Left forelimb (tissue), 1 donor: ENCODE data around the gene IL1B.
"Not testable (repeated sequence)": the region's sequence is repeated elsewhere in the genome, so short reads cannot be mapped to it uniquely, and the experiment has no call there.

ENCODE experiments used
- DNase-seq: peaks from one replicate; pipeline ENCODE4 v3.0.0-alpha.2; 2018; ENCODE audit warnings: low spot score

The IL1B gene

GRCh38 chr2:112850588-112850987 is 14.0 kb upstream of the IL1B start:
- DNase-seq, result no peak

DNA sequence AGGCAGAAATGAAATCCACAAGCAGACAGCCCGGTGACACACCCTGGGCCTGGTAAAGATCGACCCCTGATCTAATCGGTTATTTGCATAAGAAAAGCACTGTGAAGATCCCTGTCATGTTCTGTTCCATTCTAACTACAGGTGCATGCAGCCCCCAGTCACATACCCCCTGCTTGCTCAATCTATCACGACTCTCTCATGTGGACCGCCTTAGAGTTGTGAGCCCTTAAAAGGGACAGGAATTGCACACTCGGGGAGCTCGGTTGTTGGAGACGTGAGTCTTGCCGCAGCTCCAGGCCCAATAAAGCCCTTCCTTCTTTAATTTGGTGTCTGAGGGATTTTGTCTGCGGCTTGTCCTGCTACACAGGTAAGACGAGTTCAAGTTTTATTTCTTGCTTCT is 13.4 kb upstream of the IL1B start:
- DNase-seq, result no peak

- DNase-seq, result no peak
Measured at GRCh38 chr2:112848833-112849232, 12.3 kb upstream of the IL1B start.

GRCh38 chr2:112846031-112846430 is 9.5 kb upstream of the IL1B start:
- no peak for DNase-seq

- DNase-seq, result no peak
Measured at GRCh38 chr2:112843836-112844235, 7.3 kb upstream of the IL1B start.

DNA sequence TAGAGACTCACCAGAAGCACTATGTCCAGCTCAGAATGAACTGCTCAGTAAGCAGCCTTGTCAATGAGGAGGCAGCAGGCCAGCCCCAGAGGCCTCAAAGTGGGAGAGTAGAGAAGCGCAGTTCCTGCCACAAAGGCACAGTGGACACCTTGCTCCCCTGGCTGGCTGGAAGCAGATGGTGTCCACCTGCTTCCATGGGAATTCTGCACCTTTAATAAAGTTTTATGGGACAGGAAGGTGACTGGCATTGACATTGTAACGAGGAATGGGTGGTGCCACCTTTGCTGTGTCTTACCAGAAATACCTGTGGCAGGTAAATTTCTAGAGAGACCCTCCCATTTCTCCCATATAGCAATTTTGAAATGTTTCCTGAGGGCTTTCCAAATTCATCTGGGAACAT is 6.7 kb upstream of the IL1B start:
- DNase-seq, result no peak

DNA sequence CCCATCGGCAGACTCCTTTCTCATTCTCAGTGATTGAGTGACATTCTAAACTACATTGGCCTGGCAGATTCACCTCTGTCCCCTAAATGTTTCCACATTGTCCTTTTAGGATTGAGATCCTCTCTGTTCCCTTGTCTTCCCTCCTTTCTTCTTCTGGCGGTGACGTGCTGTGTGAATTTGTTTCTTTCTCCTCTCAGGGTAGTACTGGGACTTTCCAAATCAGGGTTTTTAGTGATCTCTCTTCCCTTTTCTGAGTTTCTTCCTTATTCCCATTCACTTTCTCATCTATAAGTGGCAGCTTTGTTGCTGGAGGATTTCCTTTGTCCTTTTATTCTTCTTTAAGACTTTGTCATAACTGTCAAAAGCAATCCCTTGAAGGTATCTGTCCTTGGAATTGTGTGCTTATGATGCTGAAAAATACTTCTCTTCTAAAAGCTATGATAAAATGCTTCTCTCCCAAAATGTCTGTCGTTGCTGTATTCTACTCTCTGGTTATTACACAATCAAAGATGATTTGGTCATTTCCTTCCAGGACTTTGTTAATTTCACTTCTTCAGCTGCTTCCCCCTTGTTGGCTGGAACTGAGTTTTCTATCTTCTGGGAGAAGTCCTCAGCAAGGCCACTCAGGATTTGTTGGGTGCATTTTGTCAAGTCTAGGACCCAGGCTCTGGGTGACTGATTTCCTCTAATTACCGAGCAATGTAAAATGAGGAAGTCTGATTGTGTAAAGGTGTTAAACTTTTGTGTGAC is 4.9 kb upstream of the IL1B start:
- DNase-seq, result no peak

GRCh38 chr2:112840068-112840445 is 3.5 kb upstream of the IL1B start:
- no peak for DNase-seq

DNA sequence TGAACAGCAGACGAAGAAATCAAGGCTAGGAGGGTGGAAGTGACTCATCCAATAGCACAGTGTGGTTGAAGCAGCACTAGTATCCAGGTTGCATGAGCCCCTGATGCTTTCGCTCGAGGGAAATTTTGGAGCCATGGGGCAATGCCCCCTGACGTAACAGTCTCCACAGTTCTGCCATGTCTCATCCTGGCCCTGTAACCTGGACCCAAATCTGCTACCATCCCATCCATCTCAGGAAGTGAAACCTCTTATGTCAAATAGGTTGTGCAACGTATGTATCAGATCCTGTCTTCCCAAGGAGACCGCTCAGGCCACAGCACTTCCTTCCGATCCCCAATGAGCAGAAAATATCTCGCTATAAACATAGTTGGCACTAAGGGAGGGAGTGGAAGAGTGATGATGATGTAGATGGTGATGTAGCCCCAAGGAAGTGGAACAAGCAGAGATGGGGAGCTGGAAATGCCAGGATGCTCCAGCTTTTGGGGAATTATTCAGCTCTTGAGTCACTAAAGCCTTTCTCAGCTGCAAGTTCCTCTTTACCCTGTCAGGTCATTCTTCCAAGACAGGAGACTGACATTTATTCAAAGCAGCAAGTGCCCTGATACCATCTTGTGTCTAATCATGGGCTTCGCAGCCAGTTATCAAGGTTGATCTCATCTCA is 3.0 kb upstream of the IL1B start:
- DNase-seq, result no peak

DNA sequence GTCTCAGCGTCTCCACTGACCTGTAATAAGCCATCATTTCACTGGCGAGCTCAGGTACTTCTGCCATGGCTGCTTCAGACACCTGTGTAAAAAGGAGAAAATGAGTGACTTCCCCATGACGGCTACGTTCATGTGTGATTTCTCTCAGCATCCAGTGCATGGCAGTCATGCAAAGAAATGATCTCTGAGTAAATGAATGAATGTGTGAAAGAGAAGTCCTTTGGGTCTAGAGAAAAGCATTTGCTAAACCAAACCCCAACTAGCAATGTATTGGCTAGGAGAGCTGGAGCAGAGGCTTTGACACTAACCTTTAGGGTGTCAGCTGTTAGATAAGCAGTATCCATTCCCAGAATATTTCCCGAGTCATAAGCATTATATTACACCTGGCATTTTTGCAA is 417 bp downstream of the IL1B start:
- DNase-seq, result no peak

- no peak for DNase-seq
Measured at GRCh38 chr2:112835536-112836162, 930 bp downstream of the IL1B start.

DNA sequence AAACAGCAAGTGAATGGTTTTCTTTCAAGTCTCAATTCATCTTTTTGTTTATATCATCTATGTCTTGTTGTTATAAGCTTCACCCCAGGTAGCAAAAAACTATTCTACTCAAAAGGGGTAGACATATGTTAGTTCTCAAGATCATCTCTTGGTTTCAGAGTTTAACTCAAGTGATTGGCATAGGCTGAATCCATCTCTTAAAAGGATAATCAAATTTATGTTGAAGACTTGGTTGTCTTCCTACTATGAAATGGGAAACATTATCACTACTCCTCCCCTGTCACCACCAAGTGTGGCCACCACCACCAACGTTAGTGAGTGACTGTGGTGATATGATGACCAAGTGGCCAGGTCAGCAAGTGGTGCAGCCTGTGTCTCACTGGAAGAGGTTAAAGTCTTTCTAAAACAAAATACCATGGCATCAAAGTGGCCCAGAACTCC is 1.5 kb downstream of the IL1B start:
- DNase-seq, result no peak

- no peak for DNase-seq
Measured at GRCh38 chr2:112834396-112835037, 2.1 kb downstream of the IL1B start.

GRCh38 chr2:112833976-112834375 is 2.6 kb downstream of the IL1B start:
- DNase-seq, result no peak

- DNase-seq, result not testable (repeated sequence)
Measured at GRCh38 chr2:112833639-112833931, 3.0 kb downstream of the IL1B start.

DNA sequence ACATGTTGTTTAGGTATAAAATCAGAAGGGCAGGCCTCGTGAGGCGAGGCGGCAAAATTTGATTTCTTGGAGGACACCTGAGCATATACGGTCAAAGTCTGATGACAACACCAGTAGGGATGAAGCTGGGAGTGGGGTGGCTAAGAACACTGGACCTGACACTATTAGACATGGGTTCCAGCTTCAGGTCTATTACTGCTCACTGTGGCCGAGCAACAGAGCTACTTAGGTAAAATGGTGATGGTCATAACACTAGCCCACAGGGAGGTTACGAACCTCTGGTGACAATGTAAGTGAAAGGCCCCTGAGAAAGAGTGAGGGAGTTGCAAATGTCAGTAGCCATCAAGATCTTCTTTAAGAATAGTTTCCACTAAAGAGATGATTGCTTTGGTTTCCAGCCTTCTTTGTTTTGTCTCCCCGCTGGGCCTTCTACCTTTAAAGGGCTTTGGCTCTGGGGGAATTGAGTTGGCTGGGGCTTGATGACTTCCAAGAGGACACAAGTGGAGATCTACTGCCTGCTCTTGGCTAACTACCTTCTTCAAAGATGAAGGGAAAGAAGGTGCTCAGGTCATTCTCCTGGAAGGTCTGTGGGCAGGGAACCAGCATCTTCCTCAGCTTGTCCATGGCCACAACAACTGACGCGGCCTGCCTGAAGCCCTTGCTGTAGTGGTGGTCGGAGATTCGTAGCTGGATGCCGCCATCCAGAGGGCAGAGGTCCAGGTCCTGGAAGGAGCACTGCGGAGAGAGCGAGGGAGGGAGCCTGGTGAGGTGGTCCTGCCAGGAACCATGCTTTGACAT is 3.5 kb downstream of the IL1B start:
- no peak for DNase-seq

- no peak for DNase-seq
Measured at GRCh38 chr2:112831946-112832840, 4.4 kb downstream of the IL1B start.

DNA sequence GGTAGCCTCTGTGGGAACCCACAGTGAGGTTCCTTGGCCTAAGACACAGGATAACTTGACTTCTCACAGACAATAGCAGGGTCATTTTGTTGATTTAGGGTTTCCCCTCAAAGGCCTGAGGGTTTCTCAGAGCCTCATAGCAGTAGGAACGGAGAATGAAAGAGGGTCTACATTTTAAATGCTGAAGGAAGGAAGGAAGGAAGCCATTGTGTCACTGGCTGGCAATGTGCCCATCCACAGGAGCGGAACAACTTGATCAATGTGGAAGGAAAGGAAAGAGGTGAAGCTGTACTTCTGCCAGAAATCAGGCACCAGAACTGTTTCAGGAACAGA is 5.1 kb downstream of the IL1B start:
- no peak for DNase-seq

GRCh38 chr2:112830682-112831512 is 5.7 kb downstream of the IL1B start:
- no peak for DNase-seq

DNA sequence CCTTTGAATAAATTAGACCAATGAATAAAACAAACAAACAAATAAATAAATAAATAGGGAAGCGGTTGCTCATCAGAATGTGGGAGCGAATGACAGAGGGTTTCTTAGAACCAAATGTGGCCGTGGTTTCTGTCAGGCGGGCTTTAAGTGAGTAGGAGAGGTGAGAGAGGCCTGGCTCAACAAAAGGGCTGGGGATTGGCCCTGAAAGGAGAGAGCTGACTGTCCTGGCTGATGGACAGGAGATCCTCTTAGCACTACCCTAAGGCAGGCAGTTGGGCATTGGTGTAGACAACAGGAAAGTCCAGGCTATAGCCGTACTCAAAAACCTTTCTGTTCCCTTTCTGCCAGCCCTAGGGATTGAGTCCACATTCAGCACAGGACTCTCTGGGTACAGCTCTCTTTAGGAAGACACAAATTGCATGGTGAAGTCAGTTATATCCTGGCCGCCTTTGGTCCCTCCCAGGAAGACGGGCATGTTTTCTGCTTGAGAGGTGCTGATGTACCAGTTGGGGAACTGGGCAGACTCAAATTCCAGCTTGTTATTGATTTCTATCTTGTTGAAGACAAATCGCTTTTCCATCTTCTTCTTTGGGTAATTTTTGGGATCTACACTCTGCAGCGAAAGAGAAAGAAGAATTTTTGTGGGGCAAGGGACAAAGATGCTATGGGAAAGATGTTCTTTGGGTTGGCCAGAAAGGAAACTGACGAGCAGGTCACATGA is 6.5 kb downstream of the IL1B start:
- no peak for DNase-seq
